K562 (cell line): Measurements from ENCODE around the gene USHBP1. TPM values are rescaled to one million over a fixed set of nuclear protein-coding genes. Genes with fewer than 3 reads are reported as not detected.

Source experiments
- BRF1 ChIP-seq: IDR thresholded peaks from 3 replicates; pipeline ENCODE4 v1.6.1; 2011; ENCODE audit warnings: borderline replicate concordance, mild to moderate bottlenecking; ENCODE audit not compliant: insufficient read length; ENCODE audit errors: extremely low read depth
- CBFB ChIP-seq: sonication (generic); formaldehyde crosslinking; IDR thresholded peaks from 2 replicates; pipeline ENCODE4 v1.4.0; 2020; ENCODE audit warnings: mild to moderate bottlenecking, missing genetic modification reagents
- CCNT2 ChIP-seq: IDR thresholded peaks from 2 replicates; pipeline ENCODE4 v1.6.1; 2011; ENCODE audit warnings: borderline replicate concordance, low read depth, mild to moderate bottlenecking, moderate library complexity, mixed read lengths, low read length; ENCODE audit not compliant: insufficient read length; ENCODE audit errors: extremely low read depth
- CREM ChIP-seq: IDR thresholded peaks from 2 replicates; pipeline ENCODE4 v1.6.1; 2014; ENCODE audit warnings: antibody characterized with exemption, low read depth
- CSDE1 ChIP-seq, 2 experiments: fragments of 450-650 bp; IDR thresholded peaks; 2 replicates each; pipeline ENCODE4 v1.6.1; 2016; ENCODE audit warnings: mild to moderate bottlenecking in 1 of 2
- HDAC1 ChIP-seq, 2 experiments: fragments of 450-650 bp; IDR thresholded peaks; 2 replicates each; pipeline ENCODE4 v1.6.1; 2016 to 2017; ENCODE audit warnings: inconsistent platforms in 1 of 2, mild to moderate bottlenecking in 1 of 2, moderate library complexity in 1 of 2
- HMG20B ChIP-seq: fragments of 250-450 bp; sonication (Bioruptor Pico); IDR thresholded peaks from 2 replicates; pipeline ENCODE4 v1.5.0; 2021; ENCODE audit warnings: mild to moderate bottlenecking
- HSF4 ChIP-seq: fragments of 250-450 bp; sonication (Bioruptor Pico); IDR thresholded peaks from 2 replicates; pipeline ENCODE4 v2.1.2; 2022; ENCODE audit warnings: mild to moderate bottlenecking, moderate library complexity, borderline replicate concordance
- IFI16 ChIP-seq: fragments of 250-450 bp; sonication (Bioruptor Pico); IDR thresholded peaks from 2 replicates; pipeline ENCODE4 v2.1.2; 2022; ENCODE audit warnings: mild to moderate bottlenecking, inconsistent platforms
- JUND ChIP-seq, 2 experiments: IDR thresholded peaks; 2 replicates in 1 of 2; 3 replicates in 1 of 2; pipeline ENCODE4 v1.6.1; 2011; ENCODE audit warnings: borderline replicate concordance in 2 of 2, low read depth in 2 of 2, low read length in 2 of 2, improper control_type of control experiment in 1 of 2, missing biosample characterization in 1 of 2, missing genetic modification characterization in 1 of 2, missing genetic modification reagents in 1 of 2
- KLF13 ChIP-seq: fragments of 450-650 bp; IDR thresholded peaks from 2 replicates; pipeline ENCODE4 v1.6.1; 2016; ENCODE audit warnings: missing genetic modification characterization, low read depth, mild to moderate bottlenecking, missing compliant biosample characterization, moderate library complexity, borderline replicate concordance
- KLF16 ChIP-seq: IDR thresholded peaks from 2 replicates; pipeline ENCODE4 v1.6.1; 2016; ENCODE audit warnings: antibody characterized with exemption
- RFX5 ChIP-seq: IDR thresholded peaks from 2 replicates; pipeline ENCODE4 v1.6.1; 2011; ENCODE audit warnings: low read depth, mild to moderate bottlenecking, improper control_type of control experiment, low read length
- SAFB ChIP-seq: fragments of 200-400 bp; formaldehyde crosslinking; IDR thresholded peaks from 2 replicates; pipeline ENCODE4 v1.6.1; 2017; ENCODE audit warnings: low read depth, low read length, borderline replicate concordance
- ZNF57 ChIP-seq: fragments of 450-650 bp; formaldehyde crosslinking; IDR thresholded peaks from 2 replicates; pipeline ENCODE4 v1.4.0; 2020; ENCODE audit warnings: mild to moderate bottlenecking, moderate library complexity
- polyA plus RNA-seq, 8 experiments: library from polyadenylated mRNA; depleted of rRNA in 4 of 8; stranded (reverse) in 5 of 8; unstranded in 3 of 8; fragments of >200 nt; fragmentation: Nextera tagmentation in 2 of 8; fragmentation: Illumina TruSeq in 1 of 8; extraction: Ambion mirVana in 2 of 8; extraction: Trizol in 1 of 8; gene quantifications; 2 replicates each; pipeline versions ENCODE4 v1.2.1 to v1.2.3, GENCODE V29; 2011 to 2014; ENCODE audit warnings: inconsistent platforms in 1 of 8, missing spikeins in 1 of 8
- total RNA-seq, 7 experiments: library from RNA; depleted of rRNA in 6 of 7; stranded (reverse); fragments of >200 nt in 6 of 7; fragmentation: Illumina TruSeq in 2 of 7; extraction: Trizol in 2 of 7; gene quantifications; 2 replicates each; pipeline versions ENCODE4 v1.2.1 to v1.2.3, GENCODE V29; 2011 to 2021; ENCODE audit warnings: low replicate concordance in 1 of 7
- TF ChIP-seq, protein P1 (sequence below): sonication (generic); formaldehyde crosslinking; IDR thresholded peaks from 2 replicates; pipeline ENCODE4 v1.5.0; 2020; ENCODE audit warnings: missing genetic modification reagents
- TF ChIP-seq, protein P2 (sequence below), 3 experiments: IDR thresholded peaks in 2 of 3; conservative IDR thresholded peaks in 1 of 3; 2 replicates each; pipeline ENCODE4 v1.5.1; 2011 to 2012; ENCODE audit warnings: low read length in 3 of 3, mild to moderate bottlenecking in 3 of 3, control low read depth in 2 of 3, improper control_type of control experiment in 1 of 3, inconsistent platforms in 1 of 3, low read depth in 1 of 3, mixed read lengths in 1 of 3, moderate library complexity in 1 of 3; ENCODE audit not compliant: insufficient read depth in 2 of 3
- TF ChIP-seq, protein P3 (sequence below): fragments of 250-450 bp; sonication (Bioruptor Pico); IDR thresholded peaks from 2 replicates; pipeline ENCODE4 v1.5.0; 2020; ENCODE audit warnings: mild to moderate bottlenecking, borderline replicate concordance
- TF ChIP-seq, protein P4 (sequence below): fragments of 250-450 bp; sonication (Bioruptor Pico); IDR thresholded peaks from 2 replicates; pipeline ENCODE4 v1.8.0; 2022; ENCODE audit warnings: moderate library complexity, mild to moderate bottlenecking, inconsistent platforms
- TF ChIP-seq, protein P5 (sequence below): fragments of 250-450 bp; sonication (Bioruptor Pico); IDR thresholded peaks from 2 replicates; pipeline ENCODE4 v1.9.0; 2021; ENCODE audit warnings: mild to moderate bottlenecking

USHBP1 gene
- total and polyA plus RNA-seq, 9 of the 15 experiments (the other 6 are each of a cell fraction or from before 2014, with no cell fraction given), result 0.03 to 0.10 (median 0.05) TPM; not detected in 5

DNA sequence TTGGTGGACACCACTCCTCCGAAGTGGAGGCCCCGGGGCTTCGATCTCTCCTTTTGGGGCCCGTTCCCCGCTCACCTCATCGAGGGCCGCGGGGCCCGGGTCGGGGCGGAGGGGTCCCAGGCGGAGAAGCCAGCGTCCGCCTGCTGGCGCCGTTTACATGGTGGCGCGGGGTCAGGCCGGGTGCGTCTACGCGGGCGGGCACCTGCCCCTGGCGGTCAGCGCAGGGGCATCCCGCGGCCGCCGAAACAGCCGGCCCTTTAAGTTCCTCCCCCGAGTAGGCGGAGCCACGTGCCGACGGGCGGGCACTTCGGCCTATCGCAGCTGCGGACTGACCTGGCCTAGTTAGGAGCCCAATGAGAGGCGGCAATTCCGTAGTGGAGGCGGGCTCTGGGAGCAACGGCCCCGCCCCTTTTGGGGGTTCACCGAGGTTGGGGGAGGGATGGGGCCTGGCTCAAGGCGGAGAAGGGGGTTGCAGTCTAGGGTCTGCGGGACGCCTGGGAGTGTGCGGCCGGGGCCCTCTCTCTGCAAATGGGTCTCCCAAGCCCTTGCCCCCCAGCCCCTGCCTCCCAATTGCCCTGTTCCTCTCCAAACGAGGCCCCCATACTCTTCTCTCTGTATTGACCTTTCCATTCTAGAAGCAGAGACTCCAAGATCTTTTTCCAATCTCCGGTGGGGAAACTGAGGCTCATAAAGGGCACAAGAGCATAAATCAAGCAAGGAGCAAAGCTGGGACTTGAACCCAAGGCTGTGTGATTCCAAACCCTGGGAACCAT, 38.8 kb upstream of the USHBP1 start, which contains the start of gene ABHD8 (continued):
- no peak for TF ChIP-seq SAFB
- TF ChIP-seq CSDE1 (IDR thresholded peaks at IDR 0.05), result no peak
- no peak for TF ChIP-seq HMG20B (CRISPR knock-in tag)
- TF ChIP-seq KLF16, result no peak
- no peak for TF ChIP-seq IFI16
- TF ChIP-seq JUND (IDR thresholded peaks at IDR 0.05; ENCODE audit: borderline replicate concordance, low read depth, low read length), result peak; percentile 33; the same call in 1 of the 2 replicates
- TF ChIP-seq JUND (tag; IDR thresholded peaks at IDR 0.05; ENCODE audit: borderline replicate concordance, low read depth, low read length), result no peak
- TF ChIP-seq, protein P1, sequence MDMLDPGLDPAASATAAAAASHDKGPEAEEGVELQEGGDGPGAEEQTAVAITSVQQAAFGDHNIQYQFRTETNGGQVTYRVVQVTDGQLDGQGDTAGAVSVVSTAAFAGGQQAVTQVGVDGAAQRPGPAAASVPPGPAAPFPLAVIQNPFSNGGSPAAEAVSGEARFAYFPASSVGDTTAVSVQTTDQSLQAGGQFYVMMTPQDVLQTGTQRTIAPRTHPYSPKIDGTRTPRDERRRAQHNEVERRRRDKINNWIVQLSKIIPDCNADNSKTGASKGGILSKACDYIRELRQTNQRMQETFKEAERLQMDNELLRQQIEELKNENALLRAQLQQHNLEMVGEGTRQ (CRISPR knock-in tag), result peak; percentile 70
- no peak for TF ChIP-seq ZNF57 (CRISPR knock-in tag)
- TF ChIP-seq, protein P2, sequence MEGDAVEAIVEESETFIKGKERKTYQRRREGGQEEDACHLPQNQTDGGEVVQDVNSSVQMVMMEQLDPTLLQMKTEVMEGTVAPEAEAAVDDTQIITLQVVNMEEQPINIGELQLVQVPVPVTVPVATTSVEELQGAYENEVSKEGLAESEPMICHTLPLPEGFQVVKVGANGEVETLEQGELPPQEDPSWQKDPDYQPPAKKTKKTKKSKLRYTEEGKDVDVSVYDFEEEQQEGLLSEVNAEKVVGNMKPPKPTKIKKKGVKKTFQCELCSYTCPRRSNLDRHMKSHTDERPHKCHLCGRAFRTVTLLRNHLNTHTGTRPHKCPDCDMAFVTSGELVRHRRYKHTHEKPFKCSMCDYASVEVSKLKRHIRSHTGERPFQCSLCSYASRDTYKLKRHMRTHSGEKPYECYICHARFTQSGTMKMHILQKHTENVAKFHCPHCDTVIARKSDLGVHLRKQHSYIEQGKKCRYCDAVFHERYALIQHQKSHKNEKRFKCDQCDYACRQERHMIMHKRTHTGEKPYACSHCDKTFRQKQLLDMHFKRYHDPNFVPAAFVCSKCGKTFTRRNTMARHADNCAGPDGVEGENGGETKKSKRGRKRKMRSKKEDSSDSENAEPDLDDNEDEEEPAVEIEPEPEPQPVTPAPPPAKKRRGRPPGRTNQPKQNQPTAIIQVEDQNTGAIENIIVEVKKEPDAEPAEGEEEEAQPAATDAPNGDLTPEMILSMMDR (IDR thresholded peaks at IDR 0.05 in 2 of 3, conservative IDR thresholded peaks at IDR 0.05 in 1 of 3; ENCODE audit: insufficient read depth in 2 of 3, low read depth in 1 of 3, low read length in 3 of 3), result peak; percentile 70 to 89 (median 70); a peak in 5 of 6 replicates
- peak; percentile 53 for TF ChIP-seq CCNT2
- peak; percentile 91 for TF ChIP-seq CREM
- TF ChIP-seq HDAC1 (IDR thresholded peaks at IDR 0.05), result peak in 1 of 2 experiments; percentile 54; a peak in 1 of 4 replicates
- TF ChIP-seq CBFB, result no peak
- TF ChIP-seq HSF4 (CRISPR knock-in tag), result no peak
- no peak for TF ChIP-seq KLF13 (tag)
- no peak for TF ChIP-seq BRF1
- TF ChIP-seq, protein P3, sequence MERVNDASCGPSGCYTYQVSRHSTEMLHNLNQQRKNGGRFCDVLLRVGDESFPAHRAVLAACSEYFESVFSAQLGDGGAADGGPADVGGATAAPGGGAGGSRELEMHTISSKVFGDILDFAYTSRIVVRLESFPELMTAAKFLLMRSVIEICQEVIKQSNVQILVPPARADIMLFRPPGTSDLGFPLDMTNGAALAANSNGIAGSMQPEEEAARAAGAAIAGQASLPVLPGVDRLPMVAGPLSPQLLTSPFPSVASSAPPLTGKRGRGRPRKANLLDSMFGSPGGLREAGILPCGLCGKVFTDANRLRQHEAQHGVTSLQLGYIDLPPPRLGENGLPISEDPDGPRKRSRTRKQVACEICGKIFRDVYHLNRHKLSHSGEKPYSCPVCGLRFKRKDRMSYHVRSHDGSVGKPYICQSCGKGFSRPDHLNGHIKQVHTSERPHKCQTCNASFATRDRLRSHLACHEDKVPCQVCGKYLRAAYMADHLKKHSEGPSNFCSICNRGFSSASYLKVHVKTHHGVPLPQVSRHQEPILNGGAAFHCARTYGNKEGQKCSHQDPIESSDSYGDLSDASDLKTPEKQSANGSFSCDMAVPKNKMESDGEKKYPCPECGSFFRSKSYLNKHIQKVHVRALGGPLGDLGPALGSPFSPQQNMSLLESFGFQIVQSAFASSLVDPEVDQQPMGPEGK, result no peak
- TF ChIP-seq, protein P4, sequence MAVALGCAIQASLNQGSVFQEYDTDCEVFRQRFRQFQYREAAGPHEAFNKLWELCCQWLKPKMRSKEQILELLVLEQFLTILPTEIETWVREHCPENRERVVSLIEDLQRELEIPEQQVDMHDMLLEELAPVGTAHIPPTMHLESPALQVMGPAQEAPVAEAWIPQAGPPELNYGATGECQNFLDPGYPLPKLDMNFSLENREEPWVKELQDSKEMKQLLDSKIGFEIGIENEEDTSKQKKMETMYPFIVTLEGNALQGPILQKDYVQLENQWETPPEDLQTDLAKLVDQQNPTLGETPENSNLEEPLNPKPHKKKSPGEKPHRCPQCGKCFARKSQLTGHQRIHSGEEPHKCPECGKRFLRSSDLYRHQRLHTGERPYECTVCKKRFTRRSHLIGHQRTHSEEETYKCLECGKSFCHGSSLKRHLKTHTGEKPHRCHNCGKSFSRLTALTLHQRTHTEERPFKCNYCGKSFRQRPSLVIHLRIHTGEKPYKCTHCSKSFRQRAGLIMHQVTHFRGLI (CRISPR knock-in tag), result no peak
- TF ChIP-seq, protein P5, sequence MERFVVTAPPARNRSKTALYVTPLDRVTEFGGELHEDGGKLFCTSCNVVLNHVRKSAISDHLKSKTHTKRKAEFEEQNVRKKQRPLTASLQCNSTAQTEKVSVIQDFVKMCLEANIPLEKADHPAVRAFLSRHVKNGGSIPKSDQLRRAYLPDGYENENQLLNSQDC (CRISPR knock-in tag), result no peak
- TF ChIP-seq RFX5, result no peak
